ENCODE measurements around the gene LCE1B. TPM values are rescaled to one million over a fixed set of nuclear protein-coding genes. Genes with fewer than 3 reads are reported as not detected.

LCE1B gene
- total and polyA plus RNA-seq, 4 experiments from 2014 or later = not detected

- Histone ChIP-seq H3K27ac (ENCODE audit: low read depth, low read length) (no peak overlapping the region), H3K9me3 (ENCODE audit: control insufficient read depth in 1 of 2, low read length in 2 of 2) (no peaks in the 10 kb centered on the region), H3K4me3 (ENCODE audit: low read length in 2 of 2) (no peak overlapping the region), H3K4me1 (ENCODE audit: insufficient read depth, low read length) (no peaks in the 10 kb centered on the region), H3K27me3 (ENCODE audit: insufficient read depth, low read length) (no peaks in the 10 kb centered on the region), H3K36me3 (ENCODE audit: insufficient read depth, low read length) (no peaks in the 10 kb centered on the region)
- H3K4me3 Mint-ChIP-seq = no peak overlapping the region
- ChIA-PET CTCF (ENCODE audit: partially characterized antibody) (interaction anchor here (0.9 to 1.1 kb wide), 3 partner anchors 9 to 12 kb away, joined by 3 to 4 read pairs (median 3); no protein-coding TSS in a partner anchor), POLR2A (ENCODE audit: partially characterized antibody) (no interaction called here)
- no peak overlapping the region for H3K27ac Mint-ChIP-seq
- no peak for DNase-seq
- H3K36me3 Mint-ChIP-seq = no peaks in the 10 kb centered on the region
- no peaks in the 10 kb centered on the region for H3K9me3 Mint-ChIP-seq
- H3K4me1 Mint-ChIP-seq = no peaks in the 10 kb centered on the region
- H3K27me3 Mint-ChIP-seq = peaks cover 3 to 10% of the 10 kb centered on the region in 2 donors
- intact Hi-C loops (cut with micrococcal nuclease) = no loop called here
Observed at GRCh38 chr1:152861374-152861773, 49.6 kb downstream of the LCE1B start.

Other genes with a start within 250 kb of the LCE1B start
- gene LCE3E, start 245.2 kb upstream of the LCE1B start, total RNA-seq = not detected
- not detected for gene LCE3E, start 245.2 kb upstream of the LCE1B start, polyA plus RNA-seq
- gene LCE3D, start 231.5 kb upstream of the LCE1B start, total RNA-seq = not detected
- not detected for gene LCE3D, start 231.5 kb upstream of the LCE1B start, polyA plus RNA-seq
- gene LCE3C, start 211.7 kb upstream of the LCE1B start, total RNA-seq = not detected
- gene LCE3C, start 211.7 kb upstream of the LCE1B start, polyA plus RNA-seq = not detected
- gene LCE3B, start 198.2 kb upstream of the LCE1B start, total RNA-seq = not detected
- gene LCE3B, start 198.2 kb upstream of the LCE1B start, polyA plus RNA-seq = not detected
- gene LCE3A, start 188.9 kb upstream of the LCE1B start, total RNA-seq = not detected
- not detected for gene LCE3A, start 188.9 kb upstream of the LCE1B start, polyA plus RNA-seq
- gene LCE2D, start 148.6 kb upstream of the LCE1B start, total RNA-seq = not detected
- gene LCE2D, start 148.6 kb upstream of the LCE1B start, polyA plus RNA-seq = not detected
- gene LCE2C, start 136.7 kb upstream of the LCE1B start, total RNA-seq = not detected
- not detected for gene LCE2C, start 136.7 kb upstream of the LCE1B start, polyA plus RNA-seq
- gene LCE2B, start 125.8 kb upstream of the LCE1B start, total RNA-seq = not detected
- not detected for gene LCE2B, start 125.8 kb upstream of the LCE1B start, polyA plus RNA-seq
- not detected for gene LCE2A, start 113.6 kb upstream of the LCE1B start, total RNA-seq
- gene LCE2A, start 113.6 kb upstream of the LCE1B start, polyA plus RNA-seq = not detected
- gene LCE4A, start 103.8 kb upstream of the LCE1B start, total RNA-seq = not detected
- not detected for gene LCE4A, start 103.8 kb upstream of the LCE1B start, polyA plus RNA-seq
- gene KPRP, start 53.9 kb upstream of the LCE1B start, total RNA-seq = not detected
- not detected for gene KPRP, start 53.9 kb upstream of the LCE1B start, polyA plus RNA-seq
- gene LCE1F, start 36.8 kb upstream of the LCE1B start, total RNA-seq = not detected
- gene LCE1F, start 36.8 kb upstream of the LCE1B start, polyA plus RNA-seq = not detected
- gene LCE1E, start 25.7 kb upstream of the LCE1B start, total RNA-seq = not detected
- gene LCE1E, start 25.7 kb upstream of the LCE1B start, polyA plus RNA-seq = not detected
- gene LCE1D, start 15.2 kb upstream of the LCE1B start, total RNA-seq = not detected
- not detected for gene LCE1D, start 15.2 kb upstream of the LCE1B start, polyA plus RNA-seq
- gene LCE1C, start 5.3 kb upstream of the LCE1B start, total RNA-seq = not detected
- not detected for gene LCE1C, start 5.3 kb upstream of the LCE1B start, polyA plus RNA-seq
- gene LCE1A, start 15.5 kb downstream of the LCE1B start, total RNA-seq = not detected
- gene LCE1A, start 15.5 kb downstream of the LCE1B start, polyA plus RNA-seq = not detected
- not detected for gene LCE6A, start 30.9 kb downstream of the LCE1B start, total RNA-seq
- not detected for gene LCE6A, start 30.9 kb downstream of the LCE1B start, polyA plus RNA-seq
- gene LCE7A, start 48.0 kb downstream of the LCE1B start, total RNA-seq = not detected
- gene LCE7A, start 48.0 kb downstream of the LCE1B start, polyA plus RNA-seq = not detected
- not detected for gene SMCP, start 66.4 kb downstream of the LCE1B start, total RNA-seq
- not detected for gene SMCP, start 66.4 kb downstream of the LCE1B start, polyA plus RNA-seq
- gene IVL, start 96.6 kb downstream of the LCE1B start, total RNA-seq = not detected
- gene IVL, start 96.6 kb downstream of the LCE1B start, polyA plus RNA-seq = not detected
- gene SPRR5, start 135.2 kb downstream of the LCE1B start, total RNA-seq = not detected
- gene SPRR5, start 135.2 kb downstream of the LCE1B start, polyA plus RNA-seq = not detected
- not detected for gene SPRR4, start 158.7 kb downstream of the LCE1B start, total RNA-seq
- not detected for gene SPRR4, start 158.7 kb downstream of the LCE1B start, polyA plus RNA-seq
- gene SPRR1A, start 172.1 kb downstream of the LCE1B start, total RNA-seq = not detected
- gene SPRR1A, start 172.1 kb downstream of the LCE1B start, polyA plus RNA-seq = not detected
- not detected for gene SPRR3, start 189.8 kb downstream of the LCE1B start, total RNA-seq
- gene SPRR3, start 189.8 kb downstream of the LCE1B start, polyA plus RNA-seq = not detected
- not detected for gene SPRR1B, start 219.2 kb downstream of the LCE1B start, total RNA-seq
- not detected for gene SPRR1B, start 219.2 kb downstream of the LCE1B start, polyA plus RNA-seq
- not detected for gene SPRR2D, start 229.1 kb downstream of the LCE1B start, total RNA-seq
- not detected for gene SPRR2D, start 229.1 kb downstream of the LCE1B start, polyA plus RNA-seq
- gene SPRR2A, start 245.5 kb downstream of the LCE1B start, total RNA-seq = not detected
- not detected for gene SPRR2A, start 245.5 kb downstream of the LCE1B start, polyA plus RNA-seq